ENCODE measurements around the gene MAP3K3.
A peak's percentile ranks its signal among the peaks of the same experiment; 100 is the strongest.

The MAP3K3 gene

DNA sequence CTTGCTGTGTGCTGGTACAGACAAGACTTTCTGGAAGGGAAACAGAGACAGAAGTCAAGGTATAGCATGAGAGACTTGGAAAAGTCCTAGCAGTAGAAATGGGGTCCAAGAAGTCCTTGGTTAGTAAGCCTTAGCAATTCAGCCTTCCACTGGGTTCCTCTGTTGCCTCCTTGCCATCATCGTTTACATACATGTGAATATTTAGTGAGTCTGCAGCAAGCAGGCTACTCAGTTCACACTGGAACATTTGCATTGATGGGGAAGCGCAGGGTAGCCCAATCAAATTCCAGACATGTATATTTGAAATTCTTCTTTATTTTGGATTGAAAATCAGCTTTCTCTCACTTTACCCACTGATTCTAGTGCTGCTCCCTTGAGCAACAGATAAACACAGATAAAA lies 50.6 kb downstream of the MAP3K3 start (continued):
- no peak for TF ChIP-seq ELK4 (IDR thresholded peaks at IDR 0.05; ENCODE audit: borderline replicate concordance, low read depth, low read length)

GRCh38 chr17:63675231-63675606 lies 53.0 kb downstream of the MAP3K3 start:
- CTCF ChIA-PET = interaction anchor here (0.6 to 3.9 kb wide), 10 partner anchors 10 to 1487 kb away, joined by 3 to 27 read pairs (median 4); no protein-coding TSS in a partner anchor
- H3K36me3 ChIP-seq (ENCODE audit: control insufficient read depth in 2 of 2, insufficient read depth in 1 of 2, low read length in 2 of 2) = peaks cover 5 to 24% of the 10 kb centered on the region in 2 experiments; a peak in 2 of 3 replicates
- no peaks in the 10 kb centered on the region for H3K9me3 ChIP-seq (ENCODE audit: control insufficient read depth, insufficient read depth, low read depth, low read length)
- H3K27ac ChIP-seq (ENCODE audit: extremely low read depth, low read depth, low read length) = peak overlapping the region; percentile 83
- peaks cover 22% of the 10 kb centered on the region for H3K4me1 ChIP-seq (ENCODE audit: control insufficient read depth, insufficient read depth, low read length)
- POLR2A ChIA-PET = interaction anchor here (0.7 to 3.9 kb wide), 9 partner anchors 10 to 250 kb away, joined by 3 to 26 read pairs (median 5); partner anchors contain the start of genes CCDC47, DDX42 and MAP3K3
- H3K4me3 ChIP-seq (ENCODE audit: low read depth, low read length) = no peak overlapping the region
- TF ChIP-seq PATZ1 (tag by site-specific recombination; IDR thresholded peaks at IDR 0.05) (no peak), ZBTB48 (tag by site-specific recombination; IDR thresholded peaks at IDR 0.05) (no peak), ZNF529 (tag by site-specific recombination; IDR thresholded peaks at IDR 0.05; ENCODE audit: insufficient replicate concordance) (no peak)
- TF ChIP-seq, protein P1, sequence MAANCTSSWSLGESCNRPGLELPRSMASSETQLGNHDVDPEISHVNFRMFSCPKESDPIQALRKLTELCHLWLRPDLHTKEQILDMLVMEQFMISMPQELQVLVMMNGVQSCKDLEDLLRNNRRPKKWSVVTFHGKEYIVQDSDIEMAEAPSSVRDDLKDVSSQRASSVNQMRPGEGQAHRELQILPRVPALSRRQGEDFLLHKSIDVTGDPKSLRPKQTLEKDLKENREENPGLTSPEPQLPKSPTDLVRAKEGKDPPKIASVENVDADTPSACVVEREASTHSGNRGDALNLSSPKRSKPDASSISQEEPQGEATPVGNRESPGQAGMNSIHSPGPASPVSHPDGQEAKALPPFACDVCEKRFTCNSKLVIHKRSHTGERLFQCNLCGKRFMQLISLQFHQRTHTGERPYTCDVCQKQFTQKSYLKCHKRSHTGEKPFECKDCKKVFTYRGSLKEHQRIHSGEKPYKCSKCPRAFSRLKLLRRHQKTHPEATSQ (tag by site-specific recombination; IDR thresholded peaks at IDR 0.05) = no peak

GRCh38 chr17:63675607-63676546 lies 53.7 kb downstream of the MAP3K3 start:
- H3K9me3 ChIP-seq (ENCODE audit: control insufficient read depth, insufficient read depth, low read depth, low read length) = no peaks in the 10 kb centered on the region
- H3K4me1 ChIP-seq (ENCODE audit: control insufficient read depth, insufficient read depth, low read length) = peaks cover 22% of the 10 kb centered on the region
- peak overlapping the region; percentile 83 for H3K27ac ChIP-seq (ENCODE audit: extremely low read depth, low read depth, low read length)
- peaks cover 0 to 21% of the 10 kb centered on the region in 2 experiments; a peak in 2 of 3 replicates for H3K36me3 ChIP-seq (ENCODE audit: control insufficient read depth in 2 of 2, insufficient read depth in 1 of 2, low read length in 2 of 2)
- H3K4me3 ChIP-seq (ENCODE audit: low read depth, low read length) = no peak overlapping the region
- CTCF ChIA-PET = interaction anchor here (0.6 to 3.9 kb wide), 12 partner anchors 11 to 250 kb away, joined by 3 to 27 read pairs (median 4); no protein-coding TSS in a partner anchor
- POLR2A ChIA-PET = interaction anchor here (0.7 to 3.9 kb wide), 11 partner anchors 11 to 250 kb away, joined by 3 to 26 read pairs (median 4); partner anchors contain the start of genes CCDC47, DDX42 and MAP3K3
- no peak for TF ChIP-seq ZNF658 (tag by site-specific recombination; IDR thresholded peaks at IDR 0.05)
- TF ChIP-seq, protein P2, sequence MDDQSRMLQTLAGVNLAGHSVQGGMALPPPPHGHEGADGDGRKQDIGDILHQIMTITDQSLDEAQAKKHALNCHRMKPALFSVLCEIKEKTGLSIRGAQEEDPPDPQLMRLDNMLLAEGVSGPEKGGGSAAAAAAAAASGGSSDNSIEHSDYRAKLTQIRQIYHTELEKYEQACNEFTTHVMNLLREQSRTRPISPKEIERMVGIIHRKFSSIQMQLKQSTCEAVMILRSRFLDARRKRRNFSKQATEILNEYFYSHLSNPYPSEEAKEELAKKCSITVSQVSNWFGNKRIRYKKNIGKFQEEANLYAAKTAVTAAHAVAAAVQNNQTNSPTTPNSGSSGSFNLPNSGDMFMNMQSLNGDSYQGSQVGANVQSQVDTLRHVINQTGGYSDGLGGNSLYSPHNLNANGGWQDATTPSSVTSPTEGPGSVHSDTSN (CRISPR knock-in tag; IDR thresholded peaks at IDR 0.05) = no peak
- no peak for TF ChIP-seq ZNF366 (tag by site-specific recombination; conservative IDR thresholded peaks at IDR 0.05)
- no peak for TF ChIP-seq ZNF544 (tag by site-specific recombination; IDR thresholded peaks at IDR 0.05)
- TF ChIP-seq ZSCAN30 (tag by site-specific recombination; IDR thresholded peaks at IDR 0.05) = peak; percentile 50; the same call in 1 of the 2 replicates
- TF ChIP-seq KLF8 (tag by site-specific recombination; IDR thresholded peaks at IDR 0.05) = no peak
- TF ChIP-seq ZNF426 (tag by site-specific recombination; IDR thresholded peaks at IDR 0.05) = no peak
- no peak for TF ChIP-seq ZNF621 (tag by site-specific recombination; IDR thresholded peaks at IDR 0.05)
- no peak for TF ChIP-seq ZBTB1 (tag by site-specific recombination; IDR thresholded peaks at IDR 0.05)
- no peak for TF ChIP-seq ZFP3 (tag by site-specific recombination; IDR thresholded peaks at IDR 0.05; ENCODE audit: low read depth)
- TF ChIP-seq HIC1 (tag by site-specific recombination; IDR thresholded peaks at IDR 0.05) = no peak
- no peak for TF ChIP-seq KLF10 (tag by site-specific recombination; IDR thresholded peaks at IDR 0.05)
- TF ChIP-seq ZNF394 (tag by site-specific recombination; IDR thresholded peaks at IDR 0.05; ENCODE audit: borderline replicate concordance) = no peak; the same call in 1 of the 2 replicates
- TF ChIP-seq CTCF (tag by site-specific recombination; IDR thresholded peaks at IDR 0.05) = no peak
- TF ChIP-seq ZNF138 (tag by site-specific recombination; IDR thresholded peaks at IDR 0.05; ENCODE audit: borderline replicate concordance) = no peak
- TF ChIP-seq ZNF585B (tag by site-specific recombination; IDR thresholded peaks at IDR 0.05) = no peak

Measured in HEK293 (cell line).